GM18499 (cell line): ENCODE data around the gene SRPK2.
"Not testable (repeated sequence)": the region's sequence is repeated elsewhere in the genome, so short reads cannot be mapped to it uniquely, and the experiment has no call there.

Experiments used
- ATAC-seq: cut with Tn5 transposase; IDR thresholded peaks from one replicate; pipeline ENCODE4 v1.9.1; 2021; ENCODE audit warnings: moderate number of reproducible peaks; ENCODE audit not compliant: insufficient read depth, unreplicated experiment

The SRPK2 gene

GRCh38 chr7:105268511-105269392 lies 120.0 kb downstream of the SRPK2 start:
- ATAC-seq, result no peak

GRCh38 chr7:105268056-105268455 lies 120.7 kb downstream of the SRPK2 start:
- ATAC-seq, result no peak

- ATAC-seq, result no peak
Observed at GRCh38 chr7:105267244-105267643, 121.5 kb downstream of the SRPK2 start.

DNA sequence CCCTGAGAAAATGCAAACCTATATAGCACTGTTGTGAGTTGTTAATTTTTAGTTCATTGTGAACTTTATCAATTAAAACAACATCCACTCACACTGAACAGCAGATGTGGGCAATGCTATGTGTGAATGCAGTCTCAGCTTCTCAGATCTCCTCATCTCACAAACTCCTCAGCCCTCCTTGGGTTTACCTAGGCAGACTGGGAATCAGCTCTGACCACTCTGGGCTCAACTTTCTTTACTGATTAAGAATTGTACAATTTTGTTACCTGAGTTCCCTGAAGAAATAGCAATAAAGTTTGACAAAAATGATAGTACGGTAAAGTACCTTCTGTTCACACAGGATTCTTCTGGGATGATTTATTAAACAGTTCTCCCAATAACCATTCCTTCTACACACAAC lies 124.0 kb downstream of the SRPK2 start:
- no peak for ATAC-seq

DNA sequence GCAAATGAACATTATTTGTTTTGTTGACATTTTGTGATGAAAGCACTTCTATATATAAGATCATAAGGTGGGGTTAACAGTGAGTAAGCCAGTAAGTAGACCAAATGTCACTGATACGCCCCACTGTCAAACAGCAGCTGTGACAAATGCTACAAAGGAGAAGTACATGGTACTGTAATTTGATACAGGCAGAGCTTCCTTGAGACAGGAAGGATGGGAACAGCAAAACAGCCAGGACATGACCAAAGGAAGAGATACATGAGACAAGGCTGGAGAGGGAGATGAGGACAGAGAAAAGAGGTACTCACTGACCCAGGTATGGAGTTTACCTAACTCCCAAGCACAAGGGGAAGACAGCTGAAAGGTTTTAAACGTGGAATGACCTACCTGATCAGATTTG lies 127.0 kb downstream of the SRPK2 start:
- no peak for ATAC-seq

GRCh38 chr7:105260201-105260871 lies 128.4 kb downstream of the SRPK2 start:
- ATAC-seq, result not testable (repeated sequence)

GRCh38 chr7:105258919-105259318 lies 129.8 kb downstream of the SRPK2 start:
- not testable (repeated sequence) for ATAC-seq

DNA sequence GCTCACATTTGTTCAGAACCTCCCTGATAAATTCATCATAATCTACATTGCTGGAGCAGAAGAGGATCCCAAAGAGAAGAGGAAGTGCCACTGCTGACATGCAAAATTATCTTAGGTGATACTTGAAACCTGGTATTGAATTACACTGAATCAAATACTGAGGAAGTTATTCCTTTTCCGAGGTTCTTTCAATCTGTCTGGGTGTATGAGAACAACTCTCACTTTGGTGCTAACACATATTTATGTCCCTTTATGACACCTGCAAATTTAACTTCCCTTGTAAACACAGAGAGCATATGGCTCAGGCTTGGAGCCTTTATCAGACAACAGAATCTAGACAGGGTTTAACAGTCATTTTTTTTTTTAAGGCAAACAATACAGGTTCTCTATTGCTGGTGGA lies 131.4 kb downstream of the SRPK2 start:
- ATAC-seq, result no peak

- ATAC-seq, result no peak
Observed at GRCh38 chr7:105256761-105257231, 131.9 kb downstream of the SRPK2 start.

- no peak for ATAC-seq
Observed at GRCh38 chr7:105250706-105251105, 138.0 kb downstream of the SRPK2 start.

GRCh38 chr7:105250239-105250638 lies 138.5 kb downstream of the SRPK2 start:
- ATAC-seq, result no peak

- no peak for ATAC-seq
Observed at GRCh38 chr7:105249216-105249615, 139.5 kb downstream of the SRPK2 start.

GRCh38 chr7:105246679-105247078 lies 142.0 kb downstream of the SRPK2 start:
- ATAC-seq, result no peak

DNA sequence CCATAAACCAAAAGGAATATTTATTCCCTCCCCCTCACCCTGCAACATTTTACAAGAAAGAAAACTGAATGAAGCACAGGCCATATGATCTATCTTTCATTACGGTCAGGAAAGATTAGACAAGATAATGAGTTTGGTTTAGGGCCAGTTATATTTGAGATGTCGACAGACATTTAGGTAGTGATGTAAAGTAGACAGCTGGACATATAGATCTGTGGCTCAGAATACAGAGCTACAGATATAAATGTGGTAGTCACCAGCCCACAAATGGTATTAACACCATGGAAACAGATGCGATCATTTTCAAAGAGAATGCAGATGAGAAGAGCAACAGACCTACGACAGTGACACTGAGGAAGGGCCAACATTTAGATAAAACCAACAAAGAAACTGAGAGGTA lies 142.5 kb downstream of the SRPK2 start:
- no peak for ATAC-seq

DNA sequence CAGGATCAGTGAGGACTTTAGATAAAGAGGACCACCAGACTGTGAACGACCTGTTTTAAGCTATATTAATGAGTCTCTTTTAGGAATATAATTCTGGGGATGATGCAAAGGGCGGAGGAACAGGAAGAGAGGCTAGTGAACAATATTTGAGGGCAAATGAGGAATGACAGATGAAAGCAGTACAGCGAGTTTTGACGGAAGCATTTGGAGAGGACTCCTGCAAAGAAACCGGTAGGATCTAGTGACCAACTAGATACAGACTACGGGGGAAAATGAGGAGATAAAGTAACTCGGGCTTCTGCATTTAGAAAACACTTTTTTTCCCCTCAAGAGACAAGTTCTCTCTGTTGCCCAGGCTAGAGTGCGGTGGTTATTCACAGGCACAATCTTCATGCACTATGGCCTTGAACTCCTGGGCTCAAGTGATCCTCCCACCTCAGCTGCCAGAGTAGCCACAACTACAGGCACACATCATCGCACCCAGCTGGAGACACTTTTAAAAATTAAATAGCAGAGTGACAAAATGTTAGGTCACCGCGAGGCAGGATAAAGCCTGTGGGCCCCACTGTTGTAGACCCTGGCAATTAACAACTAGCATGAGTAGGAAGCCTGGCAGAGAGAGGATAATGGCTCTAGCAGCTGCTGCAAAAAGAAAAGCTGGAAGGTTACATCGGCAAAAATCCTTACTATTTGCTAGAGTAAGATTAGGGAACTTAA lies 143.2 kb downstream of the SRPK2 start:
- no peak for ATAC-seq

DNA sequence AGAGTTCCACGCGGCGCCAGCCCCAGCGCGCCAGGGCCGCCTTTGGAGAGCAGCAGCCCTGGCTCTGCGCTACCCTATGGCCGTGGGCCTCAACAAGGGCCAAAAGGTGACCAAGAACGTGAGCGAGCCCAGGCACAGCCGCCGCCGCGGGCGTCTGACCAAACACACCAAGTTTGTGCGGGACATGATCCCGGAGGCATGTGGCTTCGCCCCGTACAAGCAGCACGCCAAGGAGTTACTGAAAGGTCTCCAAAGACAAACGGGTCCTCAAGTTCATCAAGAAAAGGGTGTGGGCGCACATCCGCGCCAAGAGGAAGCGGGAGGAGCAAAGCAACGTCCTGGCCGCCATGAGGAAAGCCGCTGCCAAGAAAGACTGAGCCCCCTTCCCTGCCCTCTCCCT lies 144.1 kb downstream of the SRPK2 start:
- ATAC-seq, result no peak

DNA sequence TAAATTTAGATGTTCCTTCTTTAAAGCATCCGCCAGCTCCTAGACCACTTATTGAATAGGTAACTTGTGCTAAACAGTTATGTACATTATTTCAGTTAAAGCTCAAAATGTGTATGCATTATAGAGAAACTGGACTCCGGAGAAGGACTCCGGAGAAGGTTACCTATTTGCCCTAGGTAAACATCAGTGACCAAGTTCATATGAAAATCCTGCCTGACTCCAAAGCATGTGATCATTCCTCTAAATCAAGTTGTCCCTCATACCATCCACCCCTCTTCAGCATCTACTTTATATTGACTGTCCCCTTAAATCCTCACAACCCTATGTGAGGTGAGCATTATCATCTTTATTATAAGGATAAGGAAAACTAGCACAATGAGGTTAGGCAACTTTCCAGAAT lies 147.5 kb downstream of the SRPK2 start:
- ATAC-seq, result no peak

GRCh38 chr7:105238198-105238765 lies 150.4 kb downstream of the SRPK2 start:
- no peak for ATAC-seq

DNA sequence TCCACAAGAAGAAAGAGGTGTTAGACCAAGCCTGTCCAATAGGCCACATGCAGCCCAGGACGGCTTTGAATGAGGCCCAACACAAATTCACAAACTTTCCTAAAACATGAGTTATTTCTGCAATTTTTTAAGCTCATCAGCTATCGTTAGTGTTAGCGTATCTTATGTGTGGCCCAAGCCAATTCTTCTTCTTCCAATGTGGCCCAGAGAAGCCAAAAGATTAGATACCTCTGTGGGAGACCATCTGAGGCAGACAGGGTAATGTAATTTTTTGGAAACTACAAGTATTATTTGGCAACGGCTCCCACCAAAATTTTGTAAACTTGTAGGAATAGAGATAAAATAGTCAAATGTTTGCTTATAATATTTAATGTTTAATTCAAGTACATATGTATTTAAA lies 153.8 kb downstream of the SRPK2 start:
- ATAC-seq, result no peak

- ATAC-seq, result not testable (repeated sequence)
Observed at GRCh38 chr7:105232829-105233291, 155.9 kb downstream of the SRPK2 start.
